Esophagus squamous epithelium (tissue), 5 donors: Measurements from ENCODE around the gene EGFL6. TPM values are rescaled to one million over a fixed set of nuclear protein-coding genes. Genes with fewer than 3 reads are reported as not detected.
A peak's percentile ranks its signal among the peaks of the same experiment; 100 is the strongest.

Experiments
- DNase-seq: peaks from one replicate; lab custom pipeline; 2025; lab: John Stamatoyannopoulos, UW
- H3K27ac ChIP-seq, 4 donors: fragments of 200-600 bp; sonication (generic); one replicate each; pipeline ENCODE4 v1.5.1; 2016 to 2019; ENCODE audit warnings: mild to moderate bottlenecking in 1 of 4
- H3K27me3 ChIP-seq, 4 donors: fragments of 200-600 bp; sonication (generic); 1 replicate in 3 of 4; 2 replicates in 1 of 4; pipeline versions ENCODE4 v1.5.1 to v1.6.0; 2017 to 2021; ENCODE audit warnings: antibody characterized with exemption in 1 of 4
- H3K36me3 ChIP-seq, 3 donors: fragments of 200-600 bp; sonication (generic); one replicate each; pipeline ENCODE4 v1.5.1; 2016 to 2019
- H3K4me1 ChIP-seq, 3 donors: fragments of 200-600 bp; sonication (generic); one replicate each; pipeline ENCODE4 v1.5.1; 2017 to 2019
- H3K4me3 ChIP-seq, 4 donors: fragments of 200-600 bp; sonication (generic); 1 replicate in 3 of 4; 2 replicates in 1 of 4; pipeline ENCODE4 v1.5.1; 2016 to 2019; ENCODE audit warnings: mild to moderate bottlenecking in 2 of 4, moderate library complexity in 1 of 4
- H3K9me3 ChIP-seq, 3 donors: fragments of 200-600 bp; sonication (generic); one replicate each; pipeline ENCODE4 v1.5.1; 2016 to 2019
- POLR2A ChIP-seq, 4 donors: fragments of 450-650 bp; IDR thresholded peaks; one replicate each; pipeline ENCODE4 v1.6.1; 2017; ENCODE audit warnings: antibody characterized with exemption in 4 of 4, mild to moderate bottlenecking in 4 of 4, moderate library complexity in 3 of 4
- WGBS, 2 donors: methylation state at CpG; one replicate each; pipeline ENCODE4 v1.1.5; 2018; 5-methylcytosine and 5-hydroxymethylcytosine counted together
- intact Hi-C: fragments of 100-400 bp; cut with DNase I; formaldehyde crosslinking; loops from one replicate; pipeline ENCODE4 v1.15.0; 2022
- total RNA-seq, 4 donors: library from RNA; depleted of rRNA; stranded (reverse); fragments of >200 nt; gene quantifications; one replicate each; pipeline ENCODE4 v1.1.0, GENCODE V29; 2016
- TF ChIP-seq, protein P1 (sequence below), 6 experiments: fragments of 450-650 bp in 4 of 6; fragments of 200-600 bp in 2 of 6; sonication (generic) in 2 of 6; IDR thresholded peaks; one replicate each; pipeline ENCODE4 v1.5.1; 2016 to 2019; ENCODE audit warnings: antibody characterized with exemption in 6 of 6, mild to moderate bottlenecking in 4 of 6, moderate library complexity in 4 of 6
- donor health status: DM: yes; HTN: yes; CAD: no.

EGFL6 gene
- total RNA-seq, 4 donors from 2014 or later: 0.92 to 6.8 (median 1.8) TPM

DNA sequence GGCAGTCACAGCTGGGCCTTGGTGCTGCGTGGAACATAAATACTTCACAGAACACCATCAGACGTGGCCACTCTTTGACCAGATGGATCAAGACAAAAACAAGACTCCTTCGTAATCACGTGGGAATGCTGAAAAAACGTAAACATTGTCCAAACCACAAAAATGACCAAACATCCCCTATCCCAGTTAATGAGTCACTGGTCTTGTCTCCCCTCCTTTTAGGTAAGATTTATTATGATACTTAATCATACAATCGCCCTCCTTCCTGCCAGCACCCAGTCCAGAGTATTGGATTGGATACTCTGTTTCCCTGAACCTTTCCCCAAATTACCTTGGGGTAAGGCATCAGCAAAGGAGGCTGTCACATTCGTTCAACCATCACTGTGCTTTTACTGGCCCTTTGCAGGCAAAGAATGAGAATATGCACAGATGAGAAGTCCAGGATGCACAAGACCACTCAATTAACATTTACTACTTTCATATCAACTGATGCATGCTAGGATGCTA lies 82.9 kb downstream of the EGFL6 start:
- Histone ChIP-seq H3K4me3 (peak overlapping the region; percentile 22 to 82 (median 68)), H3K27ac (peak overlapping the region; percentile 69 to 96 (median 82)), H3K9me3 (no peaks in the 10 kb centered on the region), H3K36me3 (no peaks in the 10 kb centered on the region), H3K27me3 (no peaks in the 10 kb centered on the region), H3K4me1 (peaks cover 5 to 26% (median 8%) of the 10 kb centered on the region in 3 donors)
- 26 to 28% methylated on average over 4 to 7 of the region's 7 CpGs for WGBS, 2 donors
- DNase-seq: no peak
- TF ChIP-seq, protein P1, sequence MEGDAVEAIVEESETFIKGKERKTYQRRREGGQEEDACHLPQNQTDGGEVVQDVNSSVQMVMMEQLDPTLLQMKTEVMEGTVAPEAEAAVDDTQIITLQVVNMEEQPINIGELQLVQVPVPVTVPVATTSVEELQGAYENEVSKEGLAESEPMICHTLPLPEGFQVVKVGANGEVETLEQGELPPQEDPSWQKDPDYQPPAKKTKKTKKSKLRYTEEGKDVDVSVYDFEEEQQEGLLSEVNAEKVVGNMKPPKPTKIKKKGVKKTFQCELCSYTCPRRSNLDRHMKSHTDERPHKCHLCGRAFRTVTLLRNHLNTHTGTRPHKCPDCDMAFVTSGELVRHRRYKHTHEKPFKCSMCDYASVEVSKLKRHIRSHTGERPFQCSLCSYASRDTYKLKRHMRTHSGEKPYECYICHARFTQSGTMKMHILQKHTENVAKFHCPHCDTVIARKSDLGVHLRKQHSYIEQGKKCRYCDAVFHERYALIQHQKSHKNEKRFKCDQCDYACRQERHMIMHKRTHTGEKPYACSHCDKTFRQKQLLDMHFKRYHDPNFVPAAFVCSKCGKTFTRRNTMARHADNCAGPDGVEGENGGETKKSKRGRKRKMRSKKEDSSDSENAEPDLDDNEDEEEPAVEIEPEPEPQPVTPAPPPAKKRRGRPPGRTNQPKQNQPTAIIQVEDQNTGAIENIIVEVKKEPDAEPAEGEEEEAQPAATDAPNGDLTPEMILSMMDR (IDR thresholded peaks at IDR 0.05): no peak
- no peak for TF ChIP-seq POLR2A (IDR thresholded peaks at IDR 0.05)
- intact Hi-C loops: no loop called here

DNA sequence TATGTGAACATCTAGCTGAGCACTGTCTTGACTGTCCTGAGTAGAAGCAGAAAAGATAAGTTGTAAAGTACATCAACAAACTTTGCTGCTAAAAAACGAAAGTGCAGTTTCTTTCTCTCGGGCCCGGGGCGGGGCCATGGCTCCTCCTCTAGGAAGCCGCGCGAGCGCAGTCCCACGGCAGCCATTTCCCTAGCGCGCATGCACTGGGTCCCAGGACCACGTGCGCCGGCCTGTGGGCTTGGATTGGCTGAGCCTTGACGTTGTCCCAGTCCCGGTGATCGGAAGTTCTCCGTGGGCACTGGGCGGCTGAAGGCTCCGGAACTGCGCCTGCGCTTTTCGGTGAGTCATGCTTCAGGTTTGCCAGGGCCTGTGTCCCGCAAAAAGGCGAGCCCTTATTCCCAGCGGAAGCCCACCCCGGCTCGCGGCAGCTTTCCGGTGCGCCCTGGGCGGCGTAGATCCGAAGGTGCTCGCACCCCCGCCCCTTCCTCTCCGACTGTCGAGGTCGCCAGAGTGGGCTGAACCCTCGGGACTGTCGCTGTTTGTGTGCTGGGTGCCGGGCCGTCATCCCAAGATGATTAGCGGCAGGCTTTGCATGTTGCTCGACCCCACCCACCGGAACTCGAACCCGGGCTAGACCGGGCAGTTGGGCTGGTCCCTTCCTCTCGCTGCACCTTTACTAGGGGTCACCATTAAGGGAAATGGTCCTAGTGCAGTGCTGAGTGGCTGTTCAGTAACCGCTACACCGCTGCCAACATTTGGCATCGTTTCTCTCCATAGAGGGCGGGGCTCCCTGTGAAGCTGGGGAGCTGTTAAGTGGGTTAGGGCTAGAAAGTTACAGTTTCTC lies 83.7 kb downstream of the EGFL6 start, which contains the start of gene TCEANC:
Gene TCEANC (plus strand): TSS at position 292 of the 844 bp plus-strand sequence. CDS start 9,368 bp downstream, outside the sequence.
- intact Hi-C loops: no loop called here
- DNase-seq: peak; percentile 84
- Histone ChIP-seq H3K27me3 (no peaks in the 10 kb centered on the region), H3K4me3 (peak within 1 kb of the TSS; percentile 53 to 82 (median 68)), H3K27ac (peak within 1 kb of the TSS; percentile 89 to 97 (median 95)), H3K36me3 (no peaks in the 10 kb centered on the region), H3K4me1 (peaks cover 5 to 19% (median 8%) of the 10 kb centered on the region in 3 donors), H3K9me3 (no peaks in the 10 kb centered on the region)
- WGBS, 2 donors: 0 to 13% methylated on average over 11 to 17 of the region's 54 CpGs
- TF ChIP-seq, protein P1 (IDR thresholded peaks at IDR 0.05): no peak
- TF ChIP-seq POLR2A (IDR thresholded peaks at IDR 0.05): peak in 3 of 4 donors; percentile 52 to 80 (median 73)

DNA sequence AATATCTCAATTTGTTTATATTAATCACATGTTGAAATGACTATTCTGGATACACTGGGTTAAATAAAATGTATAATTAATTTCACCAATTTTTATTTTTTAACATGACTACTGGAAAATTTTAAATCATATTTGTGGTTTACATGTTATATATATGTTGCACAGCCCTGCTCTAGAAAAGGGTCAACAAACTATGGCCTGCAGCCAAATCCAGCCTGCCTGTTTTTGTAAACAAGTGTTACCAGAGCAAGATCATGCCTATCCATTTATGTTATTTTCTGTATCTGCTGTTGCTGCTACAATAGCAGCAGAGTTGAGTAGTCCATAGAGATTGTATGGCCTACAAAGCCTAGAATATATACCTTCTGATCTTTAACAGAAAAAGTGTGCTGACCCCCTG lies 84.7 kb downstream of the EGFL6 start:
- no peaks in the 10 kb centered on the region for H3K27me3 ChIP-seq
- TF ChIP-seq, protein P1 (IDR thresholded peaks at IDR 0.05): no peak
- no peak for TF ChIP-seq POLR2A (IDR thresholded peaks at IDR 0.05)
- H3K4me3 ChIP-seq: peak overlapping the region in 2 of 4 donors; percentile 71 to 82
- peak overlapping the region in 2 of 4 donors; percentile 94 to 96 for H3K27ac ChIP-seq
- H3K36me3 ChIP-seq: no peaks in the 10 kb centered on the region
- peaks cover 5 to 19% (median 8%) of the 10 kb centered on the region in 3 donors for H3K4me1 ChIP-seq
- no peaks in the 10 kb centered on the region for H3K9me3 ChIP-seq
- DNase-seq: no peak
- intact Hi-C loops: no loop called here

DNA sequence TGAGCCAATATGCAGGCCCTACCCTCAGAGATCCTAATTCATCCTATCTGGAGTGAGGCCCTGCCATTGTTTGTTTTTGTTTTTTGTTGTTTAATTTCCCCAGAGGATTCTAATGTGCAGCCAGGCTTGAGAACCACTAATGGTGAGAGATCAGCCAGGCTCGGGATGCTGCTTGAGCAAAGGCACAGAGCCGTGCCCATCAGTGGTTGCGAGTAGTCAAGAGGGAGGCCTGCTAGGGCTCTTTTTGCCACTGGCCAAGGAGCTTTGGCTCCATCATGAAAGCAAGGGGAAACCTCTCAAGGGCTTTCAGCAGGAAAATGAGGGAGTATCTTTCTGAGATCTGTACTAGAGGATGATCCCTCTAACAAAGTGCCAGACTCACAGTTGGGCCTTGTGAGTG lies 86.3 kb downstream of the EGFL6 start:
- intact Hi-C loops: loop anchor here (5.0 kb wide), 2 partner anchors 87 to 377 kb away; no protein-coding TSS in a partner anchor

More for the DNA sequence above, 86.3 kb downstream of the EGFL6 start:
- no peaks in the 10 kb centered on the region for H3K36me3 ChIP-seq
- 96% methylated on average over 3 of the region's 3 CpGs; no CpG with 5 or more reads in 1 of the 2 donors for WGBS, 2 donors
- H3K4me1 ChIP-seq: peaks cover 5 to 21% (median 8%) of the 10 kb centered on the region in 3 donors
- no peak overlapping the region for H3K4me3 ChIP-seq
- no peak overlapping the region for H3K27ac ChIP-seq
- H3K9me3 ChIP-seq: no peaks in the 10 kb centered on the region
- TF ChIP-seq, protein P1 (IDR thresholded peaks at IDR 0.05): no peak
- no peak for TF ChIP-seq POLR2A (IDR thresholded peaks at IDR 0.05)
- no peaks in the 10 kb centered on the region for H3K27me3 ChIP-seq
- no peak for DNase-seq
